ENCODE results near the gene DUSP8.
A peak's percentile ranks its signal among the peaks of the same experiment; 100 is the strongest.

Gene DUSP8

GRCh38 chr11:1549338-1550330, 22.4 kb downstream of the DUSP8 start:
- no peak for DNase-seq

DNA sequence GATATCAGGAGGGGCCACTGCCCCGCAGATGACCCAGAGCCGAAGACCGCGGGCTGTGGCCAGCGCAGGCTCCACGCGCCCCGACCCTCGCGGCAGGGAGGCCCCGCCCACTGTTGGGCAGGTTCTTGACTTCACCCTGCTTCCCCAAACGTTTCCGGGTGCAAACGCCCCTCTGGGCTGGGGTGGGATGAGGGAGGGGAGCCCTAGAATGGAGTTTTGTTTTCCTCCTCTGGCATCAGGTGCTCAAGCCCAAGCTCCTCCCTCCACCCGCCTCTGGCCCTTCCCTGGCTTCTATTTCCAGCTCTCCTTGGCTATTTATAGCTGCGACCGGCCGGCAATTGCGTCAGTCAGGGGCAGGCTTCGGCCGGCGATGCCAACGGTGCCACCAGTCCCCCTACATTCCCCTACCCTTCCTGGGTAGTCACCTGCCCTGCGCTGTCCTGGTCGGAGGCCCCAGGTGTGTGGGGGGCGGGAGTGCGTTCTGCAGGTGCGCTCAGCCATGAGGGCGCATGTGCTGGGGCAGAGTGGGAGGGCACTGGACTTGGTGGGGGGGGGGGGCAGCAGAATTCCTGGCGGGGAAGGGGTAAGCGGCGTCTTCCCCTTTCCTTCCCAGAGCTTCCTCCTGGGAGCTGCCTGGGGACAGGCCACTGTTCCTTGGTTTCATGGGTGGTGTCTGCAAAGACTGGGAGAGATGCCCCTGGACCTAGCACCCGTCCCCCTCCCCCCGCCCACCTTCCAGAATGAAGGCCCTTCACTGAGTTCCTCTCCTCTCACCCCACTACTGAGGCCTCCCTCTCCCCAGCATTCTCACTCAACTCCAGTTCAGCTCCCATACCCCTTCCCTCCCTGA, 23.6 kb downstream of the DUSP8 start:
- no peak for DNase-seq

- no peak for DNase-seq
Measured at GRCh38 chr11:1547467-1548098, 24.5 kb downstream of the DUSP8 start.

GRCh38 chr11:1546536-1547466, 25.3 kb downstream of the DUSP8 start:
- DNase-seq = peak; percentile 39

DNA sequence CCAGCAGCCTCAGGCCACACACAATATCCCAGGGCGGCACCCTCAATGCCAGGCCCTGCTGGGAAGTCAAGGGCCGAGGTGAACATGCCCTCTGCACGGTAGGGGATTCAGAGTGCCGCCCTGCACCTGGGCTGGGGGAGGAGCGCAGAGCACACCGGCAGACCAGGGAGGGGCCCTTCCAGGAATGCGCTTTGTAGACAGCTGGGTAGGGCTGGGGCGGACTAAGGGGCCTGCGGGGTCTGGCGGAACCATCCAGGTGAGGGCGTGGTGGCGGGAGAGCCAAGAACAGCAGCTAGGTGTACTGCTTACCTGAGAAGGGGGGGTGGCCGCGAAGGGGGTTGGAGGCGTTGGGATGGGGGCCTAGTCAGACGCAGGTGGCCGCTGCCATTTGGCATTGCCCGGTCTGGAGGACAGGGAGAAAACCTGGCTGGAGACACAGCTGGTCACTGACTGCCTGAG, 26.0 kb downstream of the DUSP8 start:
- no peak for DNase-seq

- DNase-seq = no peak
Measured at GRCh38 chr11:1545432-1545831, 26.6 kb downstream of the DUSP8 start.

DNA sequence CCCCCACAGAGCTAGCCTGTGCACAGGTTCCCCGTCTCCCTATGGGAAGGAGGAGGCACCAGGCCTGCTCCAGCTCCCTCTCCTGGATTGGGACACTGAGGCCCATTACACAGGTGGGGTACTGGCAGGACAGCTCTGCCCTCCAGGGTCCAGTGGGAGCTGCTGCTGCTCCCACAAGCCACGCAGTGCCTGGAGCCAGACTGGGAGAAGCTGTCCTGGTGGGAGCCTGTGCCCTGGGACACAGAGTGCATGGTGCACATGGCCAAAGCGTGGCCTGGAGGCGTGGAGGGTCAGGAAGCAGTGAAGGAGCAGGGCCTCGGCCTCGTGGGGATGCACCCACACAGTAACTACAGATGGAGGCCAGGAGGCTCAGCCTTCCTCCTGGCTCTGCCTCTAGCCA, 27.5 kb downstream of the DUSP8 start:
- DNase-seq = no peak

- no peak for DNase-seq
Measured at GRCh38 chr11:1543606-1544263, 28.3 kb downstream of the DUSP8 start.

GRCh38 chr11:1542267-1542666, 29.8 kb downstream of the DUSP8 start:
- no peak for DNase-seq

GRCh38 chr11:1541474-1542204, 30.4 kb downstream of the DUSP8 start:
- no peak for DNase-seq

DNA sequence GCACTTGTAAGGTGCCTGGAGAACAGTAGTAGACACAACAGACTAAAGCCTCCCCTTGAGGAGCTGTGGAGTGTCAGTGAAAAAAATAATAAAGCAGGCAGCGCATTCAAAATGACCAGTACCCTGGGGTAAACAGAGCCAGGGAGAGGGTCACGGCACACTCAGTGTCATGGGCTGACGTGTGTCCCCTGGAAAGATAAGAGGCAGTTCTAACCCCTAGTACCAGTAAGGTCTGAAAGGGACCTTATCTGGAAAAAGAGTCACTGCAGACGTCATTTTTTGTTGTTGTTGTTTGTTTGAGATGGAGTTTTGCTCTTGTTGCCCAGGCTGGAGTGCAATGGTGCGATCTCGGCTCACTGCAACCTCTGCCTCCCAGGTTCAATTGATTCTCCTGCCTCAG, 32.0 kb downstream of the DUSP8 start:
- DNase-seq = no peak

GRCh38 chr11:1538153-1538552, 33.9 kb downstream of the DUSP8 start:
- no peak for DNase-seq

DNA sequence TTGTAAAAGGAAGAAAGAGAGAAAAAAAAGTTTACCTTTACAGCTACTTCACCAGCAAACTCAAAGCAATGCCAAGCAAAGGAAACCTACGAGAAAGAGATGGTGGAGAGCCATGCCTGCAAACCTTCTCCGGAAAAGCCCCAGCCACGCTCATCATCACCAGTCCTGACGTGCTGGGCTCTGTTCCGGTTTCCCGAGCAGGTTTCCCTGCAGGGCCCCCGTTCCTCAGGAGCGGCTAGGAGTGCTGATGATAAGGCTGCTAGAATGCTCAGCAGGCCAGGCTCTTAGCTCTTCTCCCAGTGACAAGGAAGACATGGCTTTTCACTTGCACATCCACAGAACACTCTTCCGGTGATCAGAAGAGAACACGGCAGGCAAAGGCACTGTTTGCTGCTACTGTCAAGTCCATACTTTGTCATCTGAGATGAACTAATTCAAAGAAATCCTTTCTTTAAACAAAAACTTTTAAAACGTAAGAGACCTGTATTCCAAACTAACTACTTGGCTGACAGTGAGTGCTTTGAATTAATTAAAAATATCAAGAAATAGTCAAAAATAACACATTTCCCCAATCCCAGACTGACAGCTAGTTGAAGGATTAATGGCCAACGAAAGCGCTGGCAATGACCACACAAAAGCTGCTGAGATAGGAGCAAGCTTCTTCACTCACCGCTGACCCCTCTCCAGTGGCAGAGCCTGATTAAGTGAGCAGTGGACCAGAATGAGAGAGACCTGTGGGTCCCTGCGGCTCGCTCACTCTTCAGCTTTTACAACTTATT, 35.8 kb downstream of the DUSP8 start:
- DNase-seq = no peak

DNA sequence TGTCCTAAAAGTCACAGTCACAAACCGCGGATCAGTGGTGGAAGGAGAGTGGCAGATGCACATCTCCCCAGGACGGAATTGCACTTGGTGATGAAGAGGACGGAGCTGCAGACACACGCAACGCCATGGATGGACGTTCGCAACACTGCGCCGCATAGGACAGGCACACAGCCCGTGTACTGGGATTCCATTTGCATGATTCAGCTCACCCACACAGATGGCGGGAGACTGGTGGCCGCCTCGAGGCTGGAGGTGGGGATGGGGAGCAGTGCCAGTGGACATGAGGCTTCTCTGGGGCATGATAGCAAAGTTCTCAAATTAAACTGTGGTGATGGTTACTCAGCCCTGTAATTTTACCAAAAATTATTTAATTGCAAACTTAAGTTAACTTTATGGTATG, 37.4 kb downstream of the DUSP8 start:
- DNase-seq = no peak

GRCh38 chr11:1534171-1534570, 37.9 kb downstream of the DUSP8 start:
- DNase-seq = no peak

GRCh38 chr11:1533342-1533725, 38.7 kb downstream of the DUSP8 start:
- no peak for DNase-seq

DNA sequence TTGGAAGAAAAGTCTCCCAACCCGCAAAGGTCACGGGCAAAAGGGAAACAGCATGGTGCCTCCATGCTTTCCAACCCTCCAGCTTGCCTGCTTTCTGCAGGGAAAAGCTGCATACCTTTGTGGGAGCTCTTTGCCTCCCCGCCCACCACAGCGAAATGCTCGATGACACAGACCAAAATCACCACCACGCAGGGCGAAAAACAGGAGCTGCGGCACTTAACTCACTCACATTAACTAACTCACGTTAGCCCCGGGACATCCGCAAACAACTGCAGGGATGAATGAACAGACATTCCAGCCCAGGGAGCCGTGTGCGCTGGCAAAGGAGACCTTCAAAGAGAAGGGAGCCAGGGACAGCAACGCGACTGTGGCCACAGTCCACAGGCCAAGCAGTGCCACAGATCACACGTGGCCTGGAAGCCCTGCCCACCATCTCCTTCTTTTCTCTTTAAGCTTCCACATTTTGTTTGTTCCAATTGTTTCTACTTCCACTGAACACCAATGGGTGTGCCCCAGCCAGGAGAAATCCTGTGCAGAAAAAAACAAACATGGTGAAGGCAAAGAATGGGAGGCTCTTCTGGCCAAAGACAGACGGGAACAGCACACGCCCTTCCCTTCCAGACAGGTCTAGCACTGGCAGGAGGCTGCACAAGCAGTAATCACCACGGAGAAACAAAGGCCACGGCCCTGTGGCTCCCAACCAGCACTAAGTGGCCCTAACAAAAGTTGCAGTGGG, 39.3 kb downstream of the DUSP8 start:
- DNase-seq = no peak

DNA sequence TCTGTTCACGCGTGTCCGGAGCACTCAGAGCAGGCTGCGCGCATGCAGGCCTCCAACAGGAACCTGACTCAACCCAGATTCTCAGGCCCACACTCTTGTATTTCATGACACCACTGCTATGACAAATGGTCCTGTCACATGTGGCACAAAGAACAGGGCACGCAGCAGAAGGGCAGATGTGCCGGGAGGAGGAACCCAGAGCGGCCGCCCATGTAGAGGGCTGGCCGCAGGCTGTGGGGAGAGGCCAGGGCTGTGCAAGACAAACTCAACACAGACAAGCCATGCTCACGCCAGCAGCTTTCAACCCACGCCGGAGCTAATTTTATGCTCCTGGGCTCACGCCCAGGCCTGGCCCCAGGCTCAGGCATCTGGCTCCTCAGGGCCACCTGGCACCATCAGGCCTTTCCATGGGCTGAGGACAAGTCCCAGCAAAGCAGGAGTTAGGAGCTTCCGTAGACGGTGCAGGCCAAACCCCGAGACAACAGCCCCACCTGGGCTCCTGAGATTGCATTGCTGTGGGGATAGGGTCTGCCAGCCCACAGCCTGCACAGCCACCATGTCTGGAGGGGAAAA, 40.0 kb downstream of the DUSP8 start:
- no peak for DNase-seq

All from NCI-H82 (cell line).